Activated CD4-positive, alpha-beta memory T cell treated with anti-CD3 and anti-CD28 coated beads for 36 hours (primary cell): Measurements from ENCODE around the gene SPDYE2B. TPM values are rescaled to one million over a fixed set of nuclear protein-coding genes. Genes with fewer than 3 reads are reported as not detected.
"Not testable (repeated sequence)": the region's sequence is repeated elsewhere in the genome, so short reads cannot be mapped to it uniquely, and the experiment has no call there.

Source experiments
- CTCF ChIA-PET: fragments of 350-600 bp; sonication (Branson Sonifier 250); formaldehyde crosslinking; loops from one replicate; lab custom pipeline; 2021; ENCODE audit warnings: antibody characterized with exemption, inconsistent platforms; lab: Charles Lee
- POLR2A ChIA-PET: fragments of 350-600 bp; sonication (Branson Sonifier 250); formaldehyde crosslinking; loops from one replicate; lab custom pipeline; 2021; ENCODE audit warnings: antibody characterized with exemption; lab: Charles Lee
- DNase-seq: peaks from one replicate; pipeline ENCODE4 v3.0.0-alpha.2; 2020
- H3K27ac Mint-ChIP-seq: one replicate; pipeline ENCODE4 v1.8.0; 2021; ENCODE audit warnings: mixed read lengths
- H3K27me3 Mint-ChIP-seq: one replicate; pipeline ENCODE4 v1.8.0; 2021; ENCODE audit warnings: mixed read lengths
- H3K36me3 Mint-ChIP-seq: one replicate; pipeline ENCODE4 v1.8.0; 2021; ENCODE audit warnings: mixed read lengths
- H3K4me1 Mint-ChIP-seq: one replicate; pipeline ENCODE4 v1.8.0; 2021; ENCODE audit warnings: low read depth, mixed read lengths
- H3K4me3 Mint-ChIP-seq: one replicate; pipeline ENCODE4 v1.8.0; 2021; ENCODE audit warnings: mild to moderate bottlenecking, mixed read lengths
- H3K9me3 Mint-ChIP-seq: one replicate; pipeline ENCODE4 v1.8.0; 2021; ENCODE audit warnings: mixed read lengths
- intact Hi-C: fragments of 100-400 bp; cut with micrococcal nuclease; formaldehyde crosslinking; loops from one replicate; pipeline ENCODE4 v1.15.1; 2023
- total RNA-seq, 2 experiments: library from RNA; stranded (reverse); gene quantifications; one replicate each; pipeline ENCODE4 v1.2.3, GENCODE V29; 2021

The SPDYE2B gene
- total RNA-seq, 2 experiments from 2014 or later = not detected

DNA sequence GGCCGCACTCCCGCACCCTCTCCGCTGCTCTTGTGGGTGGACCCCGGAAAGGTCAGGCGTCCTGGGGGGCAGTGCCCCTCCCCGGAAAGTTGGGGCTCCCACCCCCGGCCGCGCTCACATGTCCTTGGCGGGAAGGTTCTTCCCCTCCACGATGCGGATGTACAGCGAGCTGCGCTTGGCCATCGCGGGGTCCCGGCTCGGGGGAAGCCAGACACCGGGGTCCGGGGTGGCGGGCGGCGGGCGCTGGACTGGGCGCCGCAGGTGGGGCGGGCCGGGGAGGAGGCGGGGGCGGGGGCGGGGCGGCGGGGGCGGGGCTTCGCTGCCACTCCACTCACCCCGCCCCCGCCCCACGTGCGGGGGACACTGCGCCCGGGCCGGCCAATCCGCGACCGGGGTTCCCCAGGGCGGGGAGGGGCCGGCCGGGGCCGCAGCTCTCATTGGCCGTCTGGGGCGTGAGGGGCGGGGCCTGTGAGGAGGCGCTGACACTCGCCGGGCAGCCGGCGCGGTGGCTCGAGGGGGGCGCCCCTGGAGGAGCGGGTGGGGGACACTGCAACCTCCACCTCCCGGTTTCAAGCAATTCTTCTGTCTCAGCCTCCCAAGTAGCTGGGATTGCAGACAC is 33.5 kb upstream of the SPDYE2B start, which contains the start of gene RASA4:
TSS of gene RASA4 (minus strand) at position 250 of the 619 bp plus-strand sequence. CDS start at position 183, 67 bp downstream.
- H3K27me3 Mint-ChIP-seq, H3K9me3 Mint-ChIP-seq, H3K4me3 Mint-ChIP-seq, POLR2A ChIA-PET, H3K27ac Mint-ChIP-seq, intact Hi-C loops, H3K4me1 Mint-ChIP-seq, CTCF ChIA-PET, H3K36me3 Mint-ChIP-seq: not testable (repeated sequence)
- peak; percentile 18 for DNase-seq

DNA sequence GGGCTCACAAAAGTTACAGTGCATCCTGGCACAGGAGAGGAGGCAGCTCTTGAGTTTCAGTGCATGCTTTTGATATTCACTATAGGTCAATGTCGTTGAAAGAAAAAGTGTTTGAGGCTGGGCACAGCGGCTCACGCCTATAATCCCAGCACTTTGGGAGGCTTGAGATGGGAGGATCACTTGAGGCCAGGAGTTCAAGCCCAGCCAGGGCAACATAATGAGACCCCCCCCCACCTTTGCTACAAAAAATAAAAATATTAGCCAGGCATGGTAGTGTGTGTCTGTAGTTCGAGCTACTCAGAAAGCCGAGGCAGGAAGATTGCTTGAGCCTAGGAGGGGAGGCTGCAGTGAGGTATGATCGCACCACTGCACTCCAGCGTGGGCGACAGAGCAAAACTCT is 32.0 kb upstream of the SPDYE2B start:
- H3K27me3 Mint-ChIP-seq, H3K36me3 Mint-ChIP-seq, intact Hi-C loops, H3K4me3 Mint-ChIP-seq, POLR2A ChIA-PET, H3K4me1 Mint-ChIP-seq, CTCF ChIA-PET, H3K27ac Mint-ChIP-seq, DNase-seq, H3K9me3 Mint-ChIP-seq: not testable (repeated sequence)

DNA sequence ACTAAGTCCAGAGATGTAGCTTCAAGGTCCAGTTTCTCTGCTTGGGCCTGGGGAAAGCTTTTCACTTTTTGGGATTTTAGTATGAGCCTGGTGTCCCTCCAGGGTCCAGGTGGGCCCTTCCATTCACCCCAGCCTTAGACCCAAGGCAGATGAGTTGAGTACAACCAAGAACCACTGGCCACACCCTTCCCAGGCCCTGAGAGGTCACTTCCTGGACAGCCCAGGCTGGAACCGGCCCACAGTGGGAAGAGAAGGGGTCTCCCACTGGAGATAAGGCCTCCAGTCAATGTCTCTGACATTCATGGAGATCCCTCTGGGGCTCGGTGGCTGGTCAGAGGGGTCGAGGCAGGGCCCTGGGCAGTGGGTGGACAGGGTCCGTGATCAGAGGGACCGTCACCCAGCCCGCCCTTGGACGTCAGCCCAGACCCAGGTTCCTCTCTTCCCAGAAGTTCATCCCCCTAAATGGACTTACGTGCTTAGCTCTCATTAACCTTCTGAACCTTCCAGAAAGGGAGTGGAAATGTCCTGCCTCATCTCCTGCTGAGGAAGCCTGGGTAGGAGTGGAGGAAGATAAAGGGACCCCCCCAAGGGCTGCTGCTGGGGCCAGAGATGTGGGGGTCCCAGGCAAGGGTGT is 22.7 kb upstream of the SPDYE2B start:
- CTCF ChIA-PET, H3K27me3 Mint-ChIP-seq, H3K36me3 Mint-ChIP-seq, H3K4me3 Mint-ChIP-seq, H3K27ac Mint-ChIP-seq, intact Hi-C loops, H3K4me1 Mint-ChIP-seq, H3K9me3 Mint-ChIP-seq, POLR2A ChIA-PET, DNase-seq: not testable (repeated sequence)

DNA sequence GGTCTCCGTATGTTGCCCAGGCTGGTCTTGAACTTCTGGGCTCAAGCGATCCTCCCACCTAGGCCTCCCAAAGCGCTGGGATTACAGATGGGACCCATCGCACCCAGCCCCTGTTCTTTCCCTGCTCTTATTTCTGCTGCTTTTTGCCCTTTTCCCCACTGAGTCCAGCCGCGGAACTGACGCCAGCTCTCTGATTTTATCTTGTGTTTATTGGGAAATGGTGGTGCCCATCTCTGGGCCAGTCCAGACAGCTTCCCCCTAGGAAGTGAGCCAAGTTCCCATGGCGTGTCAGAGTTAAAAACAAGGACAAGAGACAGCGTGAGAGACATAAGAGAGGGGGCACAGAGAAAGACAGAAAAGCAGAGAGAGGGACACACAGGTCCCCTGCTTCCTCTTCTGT is 19.5 kb upstream of the SPDYE2B start:
- H3K36me3 Mint-ChIP-seq, DNase-seq, H3K27ac Mint-ChIP-seq, H3K27me3 Mint-ChIP-seq, intact Hi-C loops, CTCF ChIA-PET, H3K9me3 Mint-ChIP-seq, POLR2A ChIA-PET, H3K4me1 Mint-ChIP-seq, H3K4me3 Mint-ChIP-seq: not testable (repeated sequence)

DNA sequence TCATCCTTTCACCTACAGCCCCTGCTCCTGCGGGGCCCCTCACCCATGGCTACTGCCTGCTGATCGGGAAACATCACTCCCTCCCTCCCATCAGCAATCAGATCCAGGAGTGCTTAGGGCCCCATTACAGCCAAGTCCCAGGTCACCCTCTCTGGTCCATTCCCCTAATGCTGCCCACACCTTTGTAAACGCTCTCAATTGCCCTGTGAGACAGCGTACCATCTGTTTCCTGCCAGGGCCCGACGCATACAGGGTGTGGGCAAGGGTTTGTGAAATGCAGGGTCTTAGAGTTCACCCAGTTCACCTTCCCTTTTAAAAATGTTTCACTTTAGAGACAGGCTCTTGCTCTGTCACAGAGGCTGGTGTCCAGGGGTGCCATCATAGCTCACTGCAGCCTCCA is 15.8 kb upstream of the SPDYE2B start:
- H3K4me1 Mint-ChIP-seq, H3K9me3 Mint-ChIP-seq, POLR2A ChIA-PET, H3K27ac Mint-ChIP-seq, CTCF ChIA-PET, H3K36me3 Mint-ChIP-seq, H3K4me3 Mint-ChIP-seq, intact Hi-C loops, DNase-seq, H3K27me3 Mint-ChIP-seq: not testable (repeated sequence)

DNA sequence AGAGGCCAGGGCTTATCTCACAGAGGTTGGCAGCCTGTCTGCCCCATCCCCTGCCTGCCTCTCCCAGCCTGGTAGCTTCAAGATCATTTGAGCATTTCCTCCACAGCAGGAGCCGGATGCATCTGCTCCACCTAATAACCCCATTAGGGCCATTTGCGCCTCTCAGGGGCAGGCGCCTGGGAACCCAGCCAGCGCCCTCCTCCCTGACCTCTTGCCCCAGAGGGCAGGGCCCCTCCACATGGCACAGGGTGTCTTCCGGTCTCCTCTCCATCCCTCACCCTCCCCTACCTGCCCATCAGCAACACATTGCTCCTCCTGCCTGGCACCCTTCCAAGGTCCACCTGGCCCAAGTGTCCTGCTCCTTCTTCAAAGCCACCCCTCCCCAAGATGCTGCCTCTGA is 14.8 kb upstream of the SPDYE2B start:
- intact Hi-C loops, H3K36me3 Mint-ChIP-seq, POLR2A ChIA-PET, CTCF ChIA-PET, H3K27me3 Mint-ChIP-seq, H3K27ac Mint-ChIP-seq, H3K4me1 Mint-ChIP-seq, DNase-seq, H3K4me3 Mint-ChIP-seq, H3K9me3 Mint-ChIP-seq: not testable (repeated sequence)

DNA sequence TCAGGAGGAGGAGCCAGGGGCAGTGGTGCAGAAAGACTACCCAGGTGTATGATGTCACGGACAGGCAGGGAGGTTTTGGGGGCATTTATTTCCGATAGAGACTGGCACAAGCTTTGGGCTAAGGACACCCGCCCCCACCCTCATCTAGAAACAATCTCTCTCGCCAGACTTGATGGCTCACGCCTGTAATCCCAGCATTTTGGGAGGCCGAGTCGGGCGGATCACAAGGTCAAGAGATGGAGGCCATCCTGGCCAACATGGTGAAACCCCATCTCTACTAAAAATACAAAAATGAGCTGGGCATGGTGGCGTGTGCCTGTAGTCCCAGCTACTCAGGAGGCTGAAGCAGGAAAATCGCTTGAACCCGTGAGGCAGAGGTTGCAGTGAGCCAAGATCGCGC is 13.2 kb upstream of the SPDYE2B start:
- H3K4me1 Mint-ChIP-seq, POLR2A ChIA-PET, H3K36me3 Mint-ChIP-seq, DNase-seq, CTCF ChIA-PET, intact Hi-C loops, H3K4me3 Mint-ChIP-seq, H3K27me3 Mint-ChIP-seq, H3K9me3 Mint-ChIP-seq, H3K27ac Mint-ChIP-seq: not testable (repeated sequence)

DNA sequence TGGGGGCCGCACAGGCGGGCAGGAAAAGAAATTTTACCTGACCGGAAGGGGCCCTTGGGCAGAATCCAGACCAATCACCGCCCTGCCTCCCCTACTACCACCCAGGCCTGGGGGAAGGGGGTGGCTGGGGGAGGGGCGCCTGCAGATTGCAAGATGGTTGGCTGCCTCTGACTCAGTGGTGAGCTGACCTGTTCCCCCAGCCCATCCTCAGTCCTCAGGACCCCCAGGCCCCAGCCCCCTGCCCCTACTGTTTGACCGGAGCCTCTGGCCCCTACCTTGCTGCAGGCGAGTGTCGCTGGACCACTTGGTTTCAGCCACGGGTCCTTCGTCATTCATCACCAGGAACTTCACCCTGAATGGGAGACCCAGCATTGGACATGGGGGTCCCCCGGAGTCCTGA is 11.3 kb upstream of the SPDYE2B start:
- intact Hi-C loops, H3K36me3 Mint-ChIP-seq, H3K4me1 Mint-ChIP-seq, H3K4me3 Mint-ChIP-seq, CTCF ChIA-PET, H3K27me3 Mint-ChIP-seq, POLR2A ChIA-PET, H3K27ac Mint-ChIP-seq, H3K9me3 Mint-ChIP-seq: not testable (repeated sequence)
- DNase-seq = peak; percentile 5

DNA sequence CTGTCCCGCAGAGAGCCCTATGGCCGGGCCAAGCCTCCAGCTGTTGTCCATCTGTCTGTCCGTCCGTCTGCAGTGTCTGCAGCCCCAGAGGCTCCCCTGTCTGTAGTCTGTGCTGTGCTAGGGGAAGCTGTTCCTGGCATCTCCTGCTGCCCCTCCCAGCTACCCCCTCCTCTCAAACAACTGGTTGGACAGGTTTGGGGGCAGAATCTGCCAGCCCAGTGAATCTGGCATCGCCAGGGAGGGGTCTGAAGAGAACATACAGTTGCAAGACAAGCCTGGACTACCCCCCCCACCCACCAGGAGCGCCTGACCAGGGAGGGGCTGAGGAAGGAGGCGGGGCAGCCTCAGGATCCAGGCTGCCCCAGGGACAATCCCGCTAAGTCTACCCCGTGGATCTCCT is 7.4 kb upstream of the SPDYE2B start, which contains the start of gene UPK3BL1:
TSS of gene UPK3BL1 (minus strand) at position 101 of the 400 bp plus-strand sequence. CDS start at position 51, 50 bp downstream.
- H3K27ac Mint-ChIP-seq, intact Hi-C loops, DNase-seq, H3K27me3 Mint-ChIP-seq, H3K36me3 Mint-ChIP-seq, H3K9me3 Mint-ChIP-seq, CTCF ChIA-PET, POLR2A ChIA-PET, H3K4me3 Mint-ChIP-seq, H3K4me1 Mint-ChIP-seq: not testable (repeated sequence)

DNA sequence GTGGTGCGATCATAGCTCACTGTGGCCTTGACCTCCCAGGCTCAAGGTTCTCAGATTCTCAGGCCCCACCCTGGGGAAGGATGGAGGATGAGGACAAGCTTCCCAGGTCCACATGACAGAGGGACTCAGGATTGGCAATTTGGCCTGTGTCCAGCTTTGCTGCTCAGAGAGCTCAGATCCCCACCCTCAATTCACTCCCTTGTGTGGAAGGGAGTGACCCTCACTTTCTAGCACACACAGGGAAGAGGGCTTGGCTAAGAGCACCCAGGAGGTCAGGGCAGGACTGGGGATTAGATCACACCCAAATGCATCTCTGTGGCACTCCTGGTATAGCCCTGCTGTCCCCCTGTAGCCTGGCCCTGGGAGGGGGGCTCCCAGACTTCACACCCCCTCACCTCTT is 6.7 kb upstream of the SPDYE2B start:
- H3K27ac Mint-ChIP-seq, H3K9me3 Mint-ChIP-seq, H3K4me1 Mint-ChIP-seq, intact Hi-C loops, CTCF ChIA-PET, DNase-seq, H3K27me3 Mint-ChIP-seq, H3K36me3 Mint-ChIP-seq, POLR2A ChIA-PET, H3K4me3 Mint-ChIP-seq: not testable (repeated sequence)

DNA sequence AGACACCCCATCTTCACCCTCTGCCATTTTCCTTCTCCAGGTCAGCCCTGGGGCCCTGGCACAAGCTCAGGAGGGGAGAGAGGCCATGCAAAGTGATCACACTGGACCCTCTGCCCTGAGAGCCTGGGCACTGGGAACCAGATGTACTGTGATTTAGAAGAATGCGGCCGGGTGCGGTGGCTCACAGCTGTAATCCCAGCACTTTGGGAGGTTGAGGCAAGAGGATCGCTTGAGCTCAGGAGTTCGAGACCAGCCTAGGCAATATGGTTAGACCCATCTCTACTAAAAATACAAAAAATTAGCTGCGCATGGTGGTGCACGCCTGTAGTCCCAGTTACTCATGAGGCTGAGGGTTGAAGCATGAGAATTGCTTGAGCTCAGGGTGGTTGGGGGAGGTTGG is 2.3 kb upstream of the SPDYE2B start:
- H3K9me3 Mint-ChIP-seq, H3K4me1 Mint-ChIP-seq, CTCF ChIA-PET, H3K36me3 Mint-ChIP-seq, intact Hi-C loops, H3K27me3 Mint-ChIP-seq, POLR2A ChIA-PET, H3K27ac Mint-ChIP-seq, H3K4me3 Mint-ChIP-seq: not testable (repeated sequence)
- DNase-seq = peak; percentile 6

DNA sequence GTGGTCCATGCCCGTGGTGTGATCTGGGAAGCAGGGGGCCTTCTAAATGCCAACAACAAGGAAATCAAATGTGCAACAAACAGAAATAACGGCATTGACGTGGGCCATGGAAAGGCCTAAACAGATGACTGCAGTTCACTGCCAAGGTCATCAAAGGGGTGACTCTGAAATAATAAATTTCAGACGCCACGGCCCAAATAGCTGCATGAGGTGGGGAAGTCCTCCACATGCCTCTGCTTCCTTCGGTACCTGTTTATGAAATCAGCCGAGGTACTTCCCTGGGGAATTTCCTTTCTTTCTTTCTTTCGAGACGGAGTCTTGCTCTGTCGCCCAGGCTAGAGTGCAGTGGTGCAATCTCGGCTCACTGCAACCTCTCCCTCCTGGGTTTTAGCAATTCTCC is 14.6 kb downstream of the SPDYE2B start:
- H3K4me3 Mint-ChIP-seq, H3K36me3 Mint-ChIP-seq, H3K27me3 Mint-ChIP-seq, H3K27ac Mint-ChIP-seq, DNase-seq, intact Hi-C loops, H3K4me1 Mint-ChIP-seq, H3K9me3 Mint-ChIP-seq, CTCF ChIA-PET, POLR2A ChIA-PET: not testable (repeated sequence)

DNA sequence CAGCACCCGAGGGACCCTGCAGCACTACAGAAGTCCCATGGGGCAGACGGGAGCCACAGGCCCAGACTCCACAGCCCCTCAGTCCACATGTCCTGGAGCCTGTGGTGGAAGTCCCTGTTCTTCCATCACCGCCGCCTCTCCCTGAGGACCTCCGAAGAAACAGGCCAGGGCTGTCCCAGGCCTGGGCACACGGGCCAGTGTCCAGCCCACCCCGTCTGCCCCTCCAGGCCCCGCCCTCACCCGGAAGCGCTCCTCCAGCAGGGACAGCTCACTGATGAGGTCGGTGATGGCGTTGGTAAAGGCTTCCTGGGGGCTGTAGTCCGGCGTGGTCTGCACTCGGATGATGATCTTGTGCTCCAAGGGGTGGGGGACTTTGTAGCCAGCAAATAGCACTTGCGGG is 16.7 kb downstream of the SPDYE2B start:
- H3K36me3 Mint-ChIP-seq, H3K27me3 Mint-ChIP-seq, H3K27ac Mint-ChIP-seq, intact Hi-C loops, H3K4me1 Mint-ChIP-seq, CTCF ChIA-PET, H3K9me3 Mint-ChIP-seq, POLR2A ChIA-PET, H3K4me3 Mint-ChIP-seq, DNase-seq: not testable (repeated sequence)
